HEK293 (cell line): Measurements from ENCODE around the gene C22orf15.

Experiments
- FEZF1 ChIP-seq: fragments of 450-650 bp; formaldehyde crosslinking; IDR thresholded peaks from 2 replicates; pipeline ENCODE4 v1.5.1; 2016; ENCODE audit warnings: missing biosample characterization, missing genetic modification characterization
- GLIS1 ChIP-seq: fragments of 450-650 bp; formaldehyde crosslinking; IDR thresholded peaks from 2 replicates; pipeline ENCODE4 v1.5.1; 2016; ENCODE audit warnings: missing biosample characterization, missing genetic modification characterization
- HOXA7 ChIP-seq: sonication (generic); formaldehyde crosslinking; IDR thresholded peaks from 2 replicates; pipeline ENCODE4 v1.8.1; 2022; ENCODE audit warnings: missing genetic modification reagents, borderline replicate concordance
- KLF1 ChIP-seq: fragments of 450-650 bp; formaldehyde crosslinking; IDR thresholded peaks from 2 replicates; pipeline ENCODE4 v1.5.1; 2016; ENCODE audit warnings: missing biosample characterization, missing genetic modification characterization
- SP3 ChIP-seq: fragments of 450-650 bp; formaldehyde crosslinking; IDR thresholded peaks from 2 replicates; pipeline ENCODE4 v1.5.1; 2016; ENCODE audit warnings: missing biosample characterization, missing genetic modification characterization
- TRIM28 ChIP-seq: IDR thresholded peaks from 2 replicates; pipeline ENCODE4 v1.6.1; 2011; ENCODE audit warnings: low read length, control low read depth, borderline replicate concordance
- YY1 ChIP-seq: fragments of 450-650 bp; formaldehyde crosslinking; IDR thresholded peaks from 2 replicates; pipeline ENCODE4 v1.5.1; 2018; ENCODE audit warnings: missing biosample characterization, missing genetic modification characterization
- ZBTB1 ChIP-seq: fragments of 450-650 bp; formaldehyde crosslinking; IDR thresholded peaks from 2 replicates; pipeline ENCODE4 v1.5.1; 2016; ENCODE audit warnings: missing biosample characterization, missing genetic modification characterization
- ZBTB21 ChIP-seq: fragments of 450-650 bp; formaldehyde crosslinking; IDR thresholded peaks from 2 replicates; pipeline ENCODE4 v1.5.1; 2017; ENCODE audit warnings: missing biosample characterization, missing genetic modification characterization
- ZNF114 ChIP-seq: fragments of 450-650 bp; formaldehyde crosslinking; IDR thresholded peaks from 2 replicates; pipeline ENCODE4 v1.5.0; 2017; ENCODE audit warnings: missing biosample characterization, missing genetic modification characterization
- ZNF146 ChIP-seq: fragments of 450-650 bp; formaldehyde crosslinking; IDR thresholded peaks from 2 replicates; pipeline ENCODE4 v1.5.1; 2016; ENCODE audit warnings: missing biosample characterization, missing genetic modification characterization
- ZNF157 ChIP-seq: fragments of 450-650 bp; formaldehyde crosslinking; IDR thresholded peaks from 2 replicates; pipeline ENCODE4 v1.5.1; 2016; ENCODE audit warnings: missing biosample characterization, missing genetic modification characterization
- ZNF175 ChIP-seq: fragments of 450-650 bp; formaldehyde crosslinking; IDR thresholded peaks from 2 replicates; pipeline ENCODE4 v1.5.1; 2016; ENCODE audit warnings: missing biosample characterization, missing genetic modification characterization
- ZNF202 ChIP-seq: fragments of 450-650 bp; formaldehyde crosslinking; IDR thresholded peaks from 2 replicates; pipeline ENCODE4 v1.5.1; 2016; ENCODE audit warnings: missing biosample characterization, missing genetic modification characterization, borderline replicate concordance
- ZNF302 ChIP-seq: fragments of 450-650 bp; formaldehyde crosslinking; IDR thresholded peaks from 2 replicates; pipeline ENCODE4 v1.5.1; 2016; ENCODE audit warnings: missing biosample characterization, missing genetic modification characterization, low read depth
- ZNF404 ChIP-seq: fragments of 450-650 bp; formaldehyde crosslinking; IDR thresholded peaks from 2 replicates; pipeline ENCODE4 v1.5.1; 2017; ENCODE audit warnings: missing biosample characterization, missing genetic modification characterization
- ZNF423 ChIP-seq: fragments of 450-650 bp; formaldehyde crosslinking; IDR thresholded peaks from 2 replicates; pipeline ENCODE4 v1.5.1; 2016; ENCODE audit warnings: missing biosample characterization, missing genetic modification characterization
- ZNF433 ChIP-seq: fragments of 450-650 bp; formaldehyde crosslinking; IDR thresholded peaks from 2 replicates; pipeline ENCODE4 v1.5.1; 2016; ENCODE audit warnings: missing biosample characterization, missing genetic modification characterization, low read depth
- ZNF521 ChIP-seq: fragments of 450-650 bp; formaldehyde crosslinking; IDR thresholded peaks from 2 replicates; pipeline ENCODE4 v1.5.1; 2017; ENCODE audit warnings: missing biosample characterization, mild to moderate bottlenecking, missing genetic modification characterization
- ZNF548 ChIP-seq: fragments of 450-650 bp; formaldehyde crosslinking; IDR thresholded peaks from 2 replicates; pipeline ENCODE4 v1.5.1; 2016; ENCODE audit warnings: missing biosample characterization, missing genetic modification characterization
- ZNF558 ChIP-seq: fragments of 450-650 bp; formaldehyde crosslinking; IDR thresholded peaks from 2 replicates; pipeline ENCODE4 v1.5.1; 2016; ENCODE audit warnings: missing biosample characterization, missing genetic modification characterization
- ZNF571 ChIP-seq: fragments of 450-650 bp; formaldehyde crosslinking; IDR thresholded peaks from 2 replicates; pipeline ENCODE4 v1.5.0; 2017; ENCODE audit warnings: missing biosample characterization, missing genetic modification characterization
- ZNF629 ChIP-seq: fragments of 450-650 bp; formaldehyde crosslinking; IDR thresholded peaks from 2 replicates; pipeline ENCODE4 v1.5.1; 2017; ENCODE audit warnings: missing biosample characterization, missing genetic modification characterization
- ZNF843 ChIP-seq: fragments of 450-650 bp; formaldehyde crosslinking; IDR thresholded peaks from 2 replicates; pipeline ENCODE4 v1.5.1; 2016; ENCODE audit warnings: missing biosample characterization, missing genetic modification characterization
- ZSCAN30 ChIP-seq: fragments of 450-650 bp; IDR thresholded peaks from 2 replicates; pipeline ENCODE4 v1.5.1; 2018; ENCODE audit warnings: missing biosample characterization, mild to moderate bottlenecking, missing genetic modification characterization, moderate library complexity
- TF ChIP-seq, protein P1 (sequence below): fragments of 450-650 bp; formaldehyde crosslinking; IDR thresholded peaks from 2 replicates; pipeline ENCODE4 v1.5.1; 2016; ENCODE audit warnings: missing biosample characterization, missing genetic modification characterization
- TF ChIP-seq, protein P2 (sequence below): fragments of 450-650 bp; formaldehyde crosslinking; IDR thresholded peaks from 2 replicates; pipeline ENCODE4 v1.5.1; 2016; ENCODE audit warnings: missing biosample characterization, missing genetic modification characterization, borderline replicate concordance
- TF ChIP-seq, protein P3 (sequence below): fragments of 450-650 bp; formaldehyde crosslinking; IDR thresholded peaks from 2 replicates; pipeline ENCODE4 v1.5.1; 2017; ENCODE audit warnings: missing biosample characterization, missing genetic modification characterization
- TF ChIP-seq, protein P4 (sequence below): fragments of 450-650 bp; formaldehyde crosslinking; IDR thresholded peaks from 2 replicates; pipeline ENCODE4 v1.5.1; 2016; ENCODE audit warnings: missing biosample characterization, missing genetic modification characterization
- TF ChIP-seq, protein P5 (sequence below): fragments of 450-650 bp; formaldehyde crosslinking; IDR thresholded peaks from 2 replicates; pipeline ENCODE4 v1.5.1; 2016; ENCODE audit warnings: missing biosample characterization, missing genetic modification characterization
- TF ChIP-seq, protein P6 (sequence below): fragments of 450-650 bp; formaldehyde crosslinking; IDR thresholded peaks from 2 replicates; pipeline ENCODE4 v1.5.1; 2017; ENCODE audit warnings: missing biosample characterization, missing genetic modification characterization

Gene C22orf15

DNA sequence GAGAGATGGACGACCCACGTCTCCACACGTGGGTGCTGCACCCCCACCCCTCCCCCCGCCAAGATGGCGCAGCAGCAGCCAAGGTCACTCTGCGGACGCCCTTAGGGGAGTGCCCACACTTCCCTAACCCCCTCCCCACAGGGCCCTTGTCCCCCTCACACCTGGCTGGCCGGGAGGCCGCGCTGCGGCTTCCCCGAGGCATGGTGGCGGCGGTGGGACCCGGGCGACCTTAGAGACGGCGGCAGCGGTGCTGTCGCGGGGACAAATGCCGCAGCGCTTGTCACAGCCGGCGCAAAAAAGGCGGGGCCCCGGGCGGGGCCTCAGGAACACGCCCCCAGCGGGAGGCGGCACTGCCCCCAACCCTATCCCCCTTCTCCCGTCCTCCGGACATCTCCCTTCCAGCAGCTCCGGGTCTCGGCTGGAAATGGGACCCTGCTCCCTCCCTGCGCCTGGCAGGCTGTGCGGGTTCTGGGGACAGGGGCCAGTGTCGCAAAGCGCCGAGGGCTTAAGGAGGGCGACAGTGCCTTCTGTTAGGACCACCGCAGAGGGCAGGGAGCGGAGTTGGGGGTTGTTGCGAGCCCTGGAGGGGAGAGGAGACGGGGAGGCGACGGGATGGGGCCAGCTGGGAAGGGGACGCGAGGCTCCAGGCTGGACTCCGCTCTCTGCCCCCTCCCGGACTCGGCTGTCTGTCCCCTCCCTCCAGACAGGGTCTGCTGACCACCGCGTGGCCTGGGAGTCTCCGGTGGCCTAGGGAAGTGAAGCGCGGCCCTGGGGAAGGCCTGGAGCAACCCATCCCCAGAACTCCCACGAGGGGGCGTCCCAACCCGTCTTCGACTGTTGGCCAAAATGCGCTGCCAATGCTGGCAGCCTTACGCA, 5.1 kb downstream of the C22orf15 start, which contains the start of gene CHCHD10 (continued):
- peak; percentile 15; the same call in 1 of the 2 replicates for TF ChIP-seq FEZF1 (tag by site-specific recombination)
- TF ChIP-seq ZNF521 = no peak
- no peak for TF ChIP-seq ZNF146 (tag by site-specific recombination)
- TF ChIP-seq, protein P1, sequence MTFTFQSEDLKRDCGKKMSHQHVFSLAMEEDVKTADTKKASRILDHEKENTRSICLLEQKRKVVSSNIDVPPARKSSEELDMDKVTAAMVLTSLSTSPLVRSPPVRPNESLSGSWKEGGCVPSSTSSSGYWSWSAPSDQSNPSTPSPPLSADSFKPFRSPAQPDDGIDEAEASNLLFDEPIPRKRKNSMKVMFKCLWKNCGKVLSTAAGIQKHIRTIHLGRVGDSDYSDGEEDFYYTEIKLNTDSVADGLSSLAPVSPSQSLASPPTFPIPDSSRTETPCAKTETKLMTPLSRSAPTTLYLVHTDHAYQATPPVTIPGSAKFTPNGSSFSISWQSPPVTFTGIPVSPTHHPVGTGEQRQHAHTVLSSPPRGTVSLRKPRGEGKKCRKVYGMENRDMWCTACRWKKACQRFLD = no peak
- TF ChIP-seq, protein P2, sequence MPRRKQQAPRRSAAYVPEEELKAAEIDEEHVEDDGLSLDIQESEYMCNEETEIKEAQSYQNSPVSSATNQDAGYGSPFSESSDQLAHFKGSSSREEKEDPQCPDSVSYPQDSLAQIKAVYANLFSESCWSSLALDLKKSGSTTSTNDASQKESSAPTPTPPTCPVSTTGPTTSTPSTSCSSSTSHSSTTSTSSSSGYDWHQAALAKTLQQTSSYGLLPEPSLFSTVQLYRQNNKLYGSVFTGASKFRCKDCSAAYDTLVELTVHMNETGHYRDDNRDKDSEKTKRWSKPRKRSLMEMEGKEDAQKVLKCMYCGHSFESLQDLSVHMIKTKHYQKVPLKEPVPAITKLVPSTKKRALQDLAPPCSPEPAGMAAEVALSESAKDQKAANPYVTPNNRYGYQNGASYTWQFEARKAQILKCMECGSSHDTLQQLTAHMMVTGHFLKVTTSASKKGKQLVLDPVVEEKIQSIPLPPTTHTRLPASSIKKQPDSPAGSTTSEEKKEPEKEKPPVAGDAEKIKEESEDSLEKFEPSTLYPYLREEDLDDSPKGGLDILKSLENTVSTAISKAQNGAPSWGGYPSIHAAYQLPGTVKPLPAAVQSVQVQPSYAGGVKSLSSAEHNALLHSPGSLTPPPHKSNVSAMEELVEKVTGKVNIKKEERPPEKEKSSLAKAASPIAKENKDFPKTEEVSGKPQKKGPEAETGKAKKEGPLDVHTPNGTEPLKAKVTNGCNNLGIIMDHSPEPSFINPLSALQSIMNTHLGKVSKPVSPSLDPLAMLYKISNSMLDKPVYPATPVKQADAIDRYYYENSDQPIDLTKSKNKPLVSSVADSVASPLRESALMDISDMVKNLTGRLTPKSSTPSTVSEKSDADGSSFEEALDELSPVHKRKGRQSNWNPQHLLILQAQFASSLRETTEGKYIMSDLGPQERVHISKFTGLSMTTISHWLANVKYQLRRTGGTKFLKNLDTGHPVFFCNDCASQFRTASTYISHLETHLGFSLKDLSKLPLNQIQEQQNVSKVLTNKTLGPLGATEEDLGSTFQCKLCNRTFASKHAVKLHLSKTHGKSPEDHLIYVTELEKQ (tag by site-specific recombination) = no peak
- TF ChIP-seq, protein P3, sequence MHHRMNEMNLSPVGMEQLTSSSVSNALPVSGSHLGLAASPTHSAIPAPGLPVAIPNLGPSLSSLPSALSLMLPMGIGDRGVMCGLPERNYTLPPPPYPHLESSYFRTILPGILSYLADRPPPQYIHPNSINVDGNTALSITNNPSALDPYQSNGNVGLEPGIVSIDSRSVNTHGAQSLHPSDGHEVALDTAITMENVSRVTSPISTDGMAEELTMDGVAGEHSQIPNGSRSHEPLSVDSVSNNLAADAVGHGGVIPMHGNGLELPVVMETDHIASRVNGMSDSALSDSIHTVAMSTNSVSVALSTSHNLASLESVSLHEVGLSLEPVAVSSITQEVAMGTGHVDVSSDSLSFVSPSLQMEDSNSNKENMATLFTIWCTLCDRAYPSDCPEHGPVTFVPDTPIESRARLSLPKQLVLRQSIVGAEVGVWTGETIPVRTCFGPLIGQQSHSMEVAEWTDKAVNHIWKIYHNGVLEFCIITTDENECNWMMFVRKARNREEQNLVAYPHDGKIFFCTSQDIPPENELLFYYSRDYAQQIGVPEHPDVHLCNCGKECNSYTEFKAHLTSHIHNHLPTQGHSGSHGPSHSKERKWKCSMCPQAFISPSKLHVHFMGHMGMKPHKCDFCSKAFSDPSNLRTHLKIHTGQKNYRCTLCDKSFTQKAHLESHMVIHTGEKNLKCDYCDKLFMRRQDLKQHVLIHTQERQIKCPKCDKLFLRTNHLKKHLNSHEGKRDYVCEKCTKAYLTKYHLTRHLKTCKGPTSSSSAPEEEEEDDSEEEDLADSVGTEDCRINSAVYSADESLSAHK (tag by site-specific recombination) = peak; percentile 6; the same call in 1 of the 2 replicates
- TF ChIP-seq ZNF433 (tag by site-specific recombination) = no peak
- TF ChIP-seq TRIM28 = no peak
- no peak for TF ChIP-seq ZBTB1 (tag by site-specific recombination)
- no peak for TF ChIP-seq ZNF114 (tag by site-specific recombination)
- TF ChIP-seq, protein P4, sequence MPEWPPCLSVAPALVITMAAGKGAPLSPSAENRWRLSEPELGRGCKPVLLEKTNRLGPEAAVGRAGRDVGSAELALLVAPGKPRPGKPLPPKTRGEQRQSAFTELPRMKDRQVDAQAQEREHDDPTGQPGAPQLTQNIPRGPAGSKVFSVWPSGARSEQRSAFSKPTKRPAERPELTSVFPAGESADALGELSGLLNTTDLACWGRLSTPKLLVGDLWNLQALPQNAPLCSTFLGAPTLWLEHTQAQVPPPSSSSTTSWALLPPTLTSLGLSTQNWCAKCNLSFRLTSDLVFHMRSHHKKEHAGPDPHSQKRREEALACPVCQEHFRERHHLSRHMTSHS (tag by site-specific recombination) = 0 out of 2 replicates have a peak, but pooled peaks have one; percentile 28
- peak; percentile 20; the same call in 1 of the 2 replicates for TF ChIP-seq ZSCAN30 (tag by site-specific recombination)
- TF ChIP-seq ZNF404 (tag by site-specific recombination) = no peak
- peak; percentile 93 for TF ChIP-seq SP3 (tag by site-specific recombination)
- no peak for TF ChIP-seq ZNF302 (tag by site-specific recombination)
- TF ChIP-seq ZNF558 = no peak
- no peak for TF ChIP-seq HOXA7 (CRISPR knock-in tag)
- TF ChIP-seq ZNF175 (tag by site-specific recombination) = no peak
- no peak for TF ChIP-seq ZNF548 (tag by site-specific recombination)
- TF ChIP-seq ZNF202 = no peak
- TF ChIP-seq, protein P5, sequence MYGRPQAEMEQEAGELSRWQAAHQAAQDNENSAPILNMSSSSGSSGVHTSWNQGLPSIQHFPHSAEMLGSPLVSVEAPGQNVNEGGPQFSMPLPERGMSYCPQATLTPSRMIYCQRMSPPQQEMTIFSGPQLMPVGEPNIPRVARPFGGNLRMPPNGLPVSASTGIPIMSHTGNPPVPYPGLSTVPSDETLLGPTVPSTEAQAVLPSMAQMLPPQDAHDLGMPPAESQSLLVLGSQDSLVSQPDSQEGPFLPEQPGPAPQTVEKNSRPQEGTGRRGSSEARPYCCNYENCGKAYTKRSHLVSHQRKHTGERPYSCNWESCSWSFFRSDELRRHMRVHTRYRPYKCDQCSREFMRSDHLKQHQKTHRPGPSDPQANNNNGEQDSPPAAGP (tag by site-specific recombination) = peak; percentile 40; the same call in 1 of the 2 replicates
- peak; percentile 30; the same call in 1 of the 2 replicates for TF ChIP-seq ZNF843 (tag by site-specific recombination)
- no peak; the same call in none of the 2 replicates for TF ChIP-seq ZNF629 (tag by site-specific recombination)
- peak; percentile 81 for TF ChIP-seq KLF1
- TF ChIP-seq ZNF157 (tag by site-specific recombination) = no peak
- TF ChIP-seq ZBTB21 = no peak
- TF ChIP-seq YY1 = peak; percentile 95
- TF ChIP-seq, protein P6, sequence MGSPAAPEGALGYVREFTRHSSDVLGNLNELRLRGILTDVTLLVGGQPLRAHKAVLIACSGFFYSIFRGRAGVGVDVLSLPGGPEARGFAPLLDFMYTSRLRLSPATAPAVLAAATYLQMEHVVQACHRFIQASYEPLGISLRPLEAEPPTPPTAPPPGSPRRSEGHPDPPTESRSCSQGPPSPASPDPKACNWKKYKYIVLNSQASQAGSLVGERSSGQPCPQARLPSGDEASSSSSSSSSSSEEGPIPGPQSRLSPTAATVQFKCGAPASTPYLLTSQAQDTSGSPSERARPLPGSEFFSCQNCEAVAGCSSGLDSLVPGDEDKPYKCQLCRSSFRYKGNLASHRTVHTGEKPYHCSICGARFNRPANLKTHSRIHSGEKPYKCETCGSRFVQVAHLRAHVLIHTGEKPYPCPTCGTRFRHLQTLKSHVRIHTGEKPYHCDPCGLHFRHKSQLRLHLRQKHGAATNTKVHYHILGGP (tag by site-specific recombination) = no peak
- TF ChIP-seq ZNF423 (tag by site-specific recombination) = peak; percentile 48; the same call in 1 of the 2 replicates
- peak; percentile 89 for TF ChIP-seq GLIS1 (tag by site-specific recombination)
- TF ChIP-seq ZNF571 (tag by site-specific recombination) = no peak
